HG02610 (cell line): ENCODE measurements around the gene PRKCA.
A peak's percentile ranks its signal among the peaks of the same experiment; 100 is the strongest.
"Not testable (repeated sequence)": the region's sequence is repeated elsewhere in the genome, so short reads cannot be mapped to it uniquely, and the experiment has no call there.

ENCODE experiments used
- ATAC-seq: cut with Tn5 transposase; IDR thresholded peaks from one replicate; pipeline ENCODE4 v1.9.1; 2021; ENCODE audit warnings: mild to moderate bottlenecking, moderate library complexity; ENCODE audit not compliant: unreplicated experiment

PRKCA gene

DNA sequence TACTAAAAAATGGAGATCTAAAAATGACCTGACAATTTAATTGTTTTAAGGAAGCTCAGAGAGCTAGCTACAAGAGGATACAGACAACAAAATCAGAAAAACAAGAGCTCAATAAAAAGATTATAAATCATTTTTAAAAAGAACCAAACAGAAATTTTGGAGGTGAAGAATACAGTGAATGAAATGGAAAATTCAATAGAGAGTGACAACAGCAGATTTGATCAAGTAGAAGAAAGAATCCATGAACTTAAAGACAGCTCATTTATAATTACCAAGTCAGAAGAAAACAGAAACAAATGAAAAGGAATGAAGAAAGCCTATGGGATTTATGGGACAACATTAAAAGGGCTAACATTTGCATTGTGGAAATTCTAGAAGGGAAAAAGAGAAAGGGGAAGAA, 395.9 kb downstream of the PRKCA start:
- no peak for ATAC-seq

DNA sequence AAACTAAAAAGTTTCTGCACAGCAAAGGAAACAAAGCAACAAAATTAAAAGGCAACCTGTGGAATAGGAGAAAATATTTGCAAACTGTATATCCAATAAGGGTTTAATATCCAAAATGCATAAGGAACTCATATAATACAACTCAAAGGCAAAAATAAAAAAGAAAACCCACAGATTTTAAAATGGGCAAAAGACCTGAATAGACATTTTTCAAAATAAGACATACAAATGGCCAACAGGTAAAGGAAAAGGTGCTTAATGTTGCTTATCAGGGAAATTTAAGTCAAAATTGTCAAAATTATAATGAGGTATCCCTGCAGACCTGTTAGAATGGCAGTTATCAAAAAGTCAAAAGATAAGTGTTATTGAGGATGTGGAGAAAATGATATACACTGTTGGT, 399.0 kb downstream of the PRKCA start:
- no peak for ATAC-seq

DNA sequence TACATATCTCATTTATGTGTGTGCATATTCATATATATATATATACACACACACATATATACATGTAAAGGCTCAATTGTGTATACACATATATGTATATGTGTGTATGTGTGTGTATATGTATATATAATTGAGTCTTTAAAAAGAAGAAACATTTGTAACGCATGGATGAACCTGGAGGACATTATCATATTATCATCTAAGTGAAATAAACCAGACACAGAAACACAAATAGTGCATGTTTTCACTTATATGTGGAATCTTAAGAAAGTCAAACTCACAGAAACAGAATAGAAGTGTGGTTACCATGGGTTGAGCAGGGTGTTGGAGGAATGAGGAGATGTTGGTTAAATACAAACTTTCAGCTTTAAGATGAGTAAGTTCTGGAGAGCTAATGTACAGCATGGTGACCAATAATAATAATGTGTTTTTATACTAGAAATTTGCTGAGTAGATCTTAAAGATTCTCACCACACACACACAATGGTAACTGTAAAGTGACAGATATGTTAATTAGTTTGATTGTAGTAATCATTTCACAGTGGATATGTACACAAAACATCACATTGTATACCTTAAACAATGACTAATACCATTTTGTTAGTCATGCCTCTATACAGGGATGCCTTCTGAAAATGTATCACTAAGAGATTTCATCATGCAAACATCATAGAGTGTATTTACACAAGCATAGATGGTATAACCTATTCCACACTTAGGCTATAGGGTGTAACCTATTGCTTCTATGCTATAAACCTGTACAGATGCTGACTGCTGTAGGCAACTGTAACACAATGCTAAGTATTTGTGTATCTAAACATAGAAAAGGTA, 399.9 kb downstream of the PRKCA start:
- no peak for ATAC-seq

DNA sequence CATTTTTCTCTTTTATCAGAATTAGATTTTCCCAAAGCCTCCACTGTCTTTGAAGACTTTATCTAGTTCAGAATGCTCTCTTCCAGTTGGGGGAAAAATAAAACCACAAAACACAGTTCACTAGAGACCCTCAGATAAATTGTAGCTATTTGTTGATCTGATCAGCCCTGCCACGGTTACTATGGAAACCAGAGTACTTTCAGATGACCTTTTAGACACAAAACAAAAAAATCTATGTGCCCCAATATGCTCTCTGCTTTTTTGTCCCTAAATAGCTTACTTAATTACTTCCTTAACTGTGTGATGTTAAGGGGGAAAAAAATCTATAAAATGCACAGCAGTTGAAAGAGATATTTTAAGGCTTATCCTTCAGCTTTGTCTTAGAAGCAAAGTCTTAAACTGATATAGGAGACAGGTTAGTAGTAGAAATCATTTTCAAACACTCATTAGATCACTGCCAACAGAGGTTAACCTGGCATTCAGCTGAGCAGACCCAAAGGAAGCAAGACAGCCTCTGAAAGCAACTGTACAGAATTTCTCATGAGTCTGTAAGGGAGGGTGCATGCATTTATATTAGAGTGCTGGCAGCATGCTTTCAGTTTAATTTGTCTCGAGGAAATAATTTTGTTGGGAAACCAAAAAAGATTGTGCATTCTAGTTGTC, 402.6 kb downstream of the PRKCA start:
- no peak for ATAC-seq

DNA sequence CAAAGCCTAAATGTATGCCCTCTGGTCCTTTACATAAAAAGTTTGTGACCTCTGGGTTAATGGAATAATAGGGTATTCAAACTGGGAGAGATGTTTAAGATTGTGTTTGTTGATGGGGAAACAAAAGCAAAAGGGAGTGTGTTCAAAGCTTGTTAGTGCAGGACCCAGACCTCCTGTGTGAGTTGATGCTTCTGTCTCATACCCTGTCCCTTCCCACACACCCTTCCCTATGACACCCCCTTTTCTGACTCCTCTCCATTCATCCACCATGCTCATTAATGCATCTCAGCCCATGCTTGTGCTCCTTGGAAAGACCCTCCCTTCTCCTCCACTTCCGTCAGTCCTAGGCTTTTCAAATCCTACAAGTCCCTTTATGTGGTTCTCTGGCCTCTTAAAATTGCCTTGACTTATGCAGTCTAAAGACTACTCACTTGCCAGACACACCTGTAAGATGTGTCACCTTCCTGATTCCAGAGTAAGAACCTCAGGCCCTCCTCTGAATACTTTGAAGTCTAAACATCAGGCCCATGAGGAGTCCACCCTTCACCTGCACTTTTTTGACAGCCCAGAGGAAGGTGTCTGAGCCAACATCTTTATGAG, 404.5 kb downstream of the PRKCA start:
- no peak for ATAC-seq

DNA sequence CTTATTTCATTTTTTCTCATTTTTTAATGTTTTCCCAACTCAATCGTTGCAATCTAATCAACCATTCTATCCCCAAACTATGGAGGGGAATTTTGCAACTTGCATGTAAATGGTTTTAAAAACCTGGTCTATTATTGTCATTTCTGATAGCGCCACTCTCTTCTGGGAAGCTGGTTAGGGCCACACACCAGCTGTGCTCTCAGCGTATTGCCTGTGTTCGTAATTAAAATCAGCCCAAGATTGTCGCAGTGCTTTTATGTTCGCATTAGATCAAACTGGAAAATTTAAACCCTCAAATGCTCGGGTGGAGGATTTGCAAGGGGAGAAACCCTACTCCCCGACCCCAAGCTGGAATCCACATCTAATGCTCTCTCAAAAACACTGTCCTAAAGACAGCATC, 409.0 kb downstream of the PRKCA start:
- no peak for ATAC-seq

DNA sequence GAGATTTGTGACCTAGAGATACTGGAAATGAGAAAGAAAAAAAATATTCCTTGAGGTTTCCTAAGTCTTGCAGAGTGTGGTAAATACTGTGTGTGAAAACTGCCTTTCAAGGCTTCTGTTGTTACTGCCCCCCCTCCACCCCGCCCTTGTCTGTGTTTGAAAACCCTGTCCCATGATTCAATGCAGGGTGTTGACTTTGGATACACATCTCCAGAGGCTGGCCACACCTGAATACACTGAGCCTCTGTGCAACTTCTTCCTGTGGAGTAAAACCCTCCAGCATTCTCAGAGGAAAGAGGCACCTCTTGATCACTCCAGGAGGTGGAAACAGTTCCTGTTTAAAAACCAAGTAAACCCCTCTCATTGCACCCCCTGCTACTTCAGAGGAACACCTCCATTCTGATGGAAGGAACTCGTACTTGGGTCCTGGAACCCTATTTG, 409.5 kb downstream of the PRKCA start:
- no peak for ATAC-seq

DNA sequence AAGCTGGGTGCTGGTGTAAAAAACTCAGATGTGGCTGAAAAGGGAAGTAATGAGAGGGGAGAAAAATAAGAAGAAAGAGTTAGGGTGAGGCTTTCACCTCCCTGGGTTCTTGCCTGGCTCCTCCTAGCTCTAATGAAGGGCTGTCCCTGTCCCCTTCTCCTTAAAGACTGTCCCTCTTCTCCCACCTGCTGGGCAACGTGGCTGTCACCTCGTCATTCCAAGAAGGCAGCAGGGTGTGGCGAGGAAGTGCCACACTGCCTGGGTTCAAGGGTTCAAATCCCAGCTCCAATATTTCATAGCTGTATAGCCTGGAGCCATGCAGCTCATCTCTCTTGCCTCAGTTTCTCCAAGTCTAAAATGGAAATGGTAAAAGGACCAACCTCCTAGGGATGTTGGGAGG, 410.0 kb downstream of the PRKCA start:
- no peak for ATAC-seq

DNA sequence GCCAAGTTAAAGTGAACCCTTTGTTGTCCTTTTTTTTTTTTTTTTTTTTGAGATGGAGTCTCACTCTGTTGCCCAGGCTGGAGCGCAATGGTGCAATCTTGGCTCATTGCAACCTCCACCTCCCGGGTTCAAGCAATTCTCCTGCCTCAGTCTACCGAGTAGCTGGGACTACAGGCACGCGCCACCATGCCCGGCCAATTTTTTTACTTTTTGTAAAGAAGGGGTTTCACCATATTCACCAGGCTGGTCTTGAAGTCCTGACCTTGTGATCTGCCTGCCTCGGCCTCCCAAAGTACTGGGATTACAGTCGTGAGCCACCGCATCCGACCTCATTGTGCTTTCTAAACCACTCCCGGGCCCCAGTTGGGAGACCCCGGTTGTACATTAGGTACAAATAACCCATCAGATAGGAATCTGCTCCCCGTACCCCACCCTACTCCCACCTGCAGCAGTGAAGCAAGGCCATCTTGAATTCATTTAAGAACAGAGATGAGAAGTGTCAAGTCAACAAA, 410.7 kb downstream of the PRKCA start:
- not testable (repeated sequence) for ATAC-seq

DNA sequence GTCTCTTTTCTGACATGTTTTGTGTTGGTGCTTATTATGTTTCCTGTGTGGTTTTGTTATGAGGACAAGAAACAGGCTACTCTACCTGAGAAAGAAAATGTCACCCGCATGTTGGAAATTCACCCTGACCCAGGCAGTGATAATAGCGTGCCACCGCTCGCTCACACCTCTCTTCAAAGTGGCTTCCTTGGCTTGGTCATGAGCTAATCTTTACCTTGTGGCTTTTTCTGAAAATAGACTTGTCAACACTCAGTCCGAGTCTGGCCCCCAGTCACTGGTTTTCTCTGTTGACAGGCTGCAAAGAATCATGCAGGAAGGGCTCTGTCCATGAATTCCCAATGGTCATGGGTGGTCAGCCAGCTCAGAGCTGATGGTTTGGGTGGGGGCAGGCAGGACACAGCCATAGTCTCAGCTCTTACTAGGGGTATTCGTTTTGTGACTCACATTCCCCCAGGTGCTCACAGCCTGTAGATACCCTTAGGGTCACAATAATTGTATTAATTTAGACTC, 411.2 kb downstream of the PRKCA start:
- peak; percentile 78 for ATAC-seq

DNA sequence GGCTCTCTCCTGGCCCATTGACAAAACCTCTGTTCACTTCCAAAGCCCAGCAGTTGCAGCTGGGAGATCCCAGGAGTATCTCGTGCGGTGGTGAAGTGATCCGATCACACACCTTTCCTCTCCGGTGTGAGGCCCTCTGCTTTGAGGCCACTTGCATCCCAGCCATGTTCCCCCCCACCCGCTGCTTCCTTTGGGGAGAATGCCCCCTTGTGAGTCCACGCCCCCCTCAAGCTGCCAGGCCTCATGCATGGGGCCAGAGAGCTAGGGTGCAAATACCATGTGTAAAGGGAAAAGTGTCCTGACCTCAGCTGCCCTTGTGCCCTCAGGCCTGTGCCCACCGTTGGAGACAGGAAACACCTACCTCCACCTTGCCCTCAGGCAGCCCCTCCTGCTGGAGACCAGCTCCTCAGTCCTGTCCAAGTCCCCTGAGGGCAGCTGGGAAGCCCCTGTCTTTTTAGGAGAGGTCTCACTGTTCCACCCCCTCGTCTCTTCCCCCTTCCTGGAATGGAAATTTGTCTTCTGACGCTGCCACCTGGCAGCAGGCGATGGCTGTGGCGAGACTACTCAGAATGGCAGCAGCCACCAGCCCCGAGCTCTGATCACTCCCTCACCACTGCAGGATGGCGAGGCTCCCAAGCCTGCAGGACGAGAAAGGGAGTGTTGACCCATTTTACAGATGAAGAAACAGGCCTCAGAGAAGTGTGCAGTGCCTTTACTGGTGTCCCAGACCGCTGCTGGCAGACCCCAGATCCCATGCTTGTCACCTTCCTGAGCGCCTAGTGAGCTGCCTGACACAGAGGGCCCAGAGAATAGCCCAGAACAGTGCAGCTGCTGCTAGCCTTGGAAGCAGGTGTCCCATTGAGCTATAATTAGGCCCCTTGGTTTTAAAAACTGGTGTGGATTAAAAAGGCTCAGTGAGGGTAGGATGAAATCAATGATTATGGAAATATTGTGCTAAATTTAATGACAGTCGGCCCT, 411.9 kb downstream of the PRKCA start:
- no peak for ATAC-seq

DNA sequence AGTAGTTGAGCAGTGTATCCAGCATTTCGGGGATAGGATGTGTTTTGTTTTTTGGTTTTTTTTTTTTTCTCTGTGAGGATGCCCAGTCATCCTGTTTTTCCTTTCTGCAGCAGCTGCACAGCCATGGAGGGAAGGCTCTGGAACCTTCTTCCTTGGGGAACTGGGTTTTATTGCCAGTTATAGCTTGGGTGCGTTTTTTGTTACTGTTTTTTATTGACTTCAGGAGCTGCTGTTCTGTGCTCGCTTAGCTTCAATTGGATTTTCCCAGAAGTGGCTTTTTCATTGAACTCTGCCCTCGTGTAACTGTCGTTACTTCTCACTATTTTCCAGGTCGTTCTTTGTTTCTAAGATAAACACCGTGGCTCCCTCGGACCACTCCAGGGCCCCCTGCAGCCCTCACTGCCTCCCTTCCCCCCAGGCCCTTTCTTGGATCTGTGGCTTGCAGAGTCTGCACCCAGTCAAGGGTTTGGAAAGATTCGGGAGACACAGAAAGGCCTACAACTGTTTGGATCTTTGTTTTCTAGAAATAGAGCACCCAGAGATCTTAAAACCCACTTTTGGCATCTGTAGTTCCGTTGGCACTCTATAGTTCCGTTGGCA, 412.8 kb downstream of the PRKCA start:
- no peak for ATAC-seq

DNA sequence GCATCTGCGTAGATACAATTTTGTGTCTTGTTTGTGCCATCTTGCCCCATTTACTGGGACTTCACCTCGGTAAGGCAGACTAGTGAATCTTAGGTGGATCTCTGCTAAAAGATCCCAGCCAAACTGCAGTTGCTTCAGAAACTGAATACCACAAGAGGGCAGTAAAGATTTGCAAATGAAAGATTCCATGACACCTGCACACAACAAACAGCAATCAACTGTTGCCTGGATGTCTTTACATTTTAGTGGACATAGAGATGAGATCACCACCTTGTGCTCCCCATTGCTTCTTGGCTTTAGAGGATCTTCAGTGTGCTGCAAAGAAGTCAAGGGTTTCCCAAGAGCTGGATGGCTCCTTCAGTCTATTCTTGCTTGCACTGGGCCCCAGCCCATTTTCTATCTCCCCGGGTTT, 413.3 kb downstream of the PRKCA start:
- ATAC-seq: no peak

DNA sequence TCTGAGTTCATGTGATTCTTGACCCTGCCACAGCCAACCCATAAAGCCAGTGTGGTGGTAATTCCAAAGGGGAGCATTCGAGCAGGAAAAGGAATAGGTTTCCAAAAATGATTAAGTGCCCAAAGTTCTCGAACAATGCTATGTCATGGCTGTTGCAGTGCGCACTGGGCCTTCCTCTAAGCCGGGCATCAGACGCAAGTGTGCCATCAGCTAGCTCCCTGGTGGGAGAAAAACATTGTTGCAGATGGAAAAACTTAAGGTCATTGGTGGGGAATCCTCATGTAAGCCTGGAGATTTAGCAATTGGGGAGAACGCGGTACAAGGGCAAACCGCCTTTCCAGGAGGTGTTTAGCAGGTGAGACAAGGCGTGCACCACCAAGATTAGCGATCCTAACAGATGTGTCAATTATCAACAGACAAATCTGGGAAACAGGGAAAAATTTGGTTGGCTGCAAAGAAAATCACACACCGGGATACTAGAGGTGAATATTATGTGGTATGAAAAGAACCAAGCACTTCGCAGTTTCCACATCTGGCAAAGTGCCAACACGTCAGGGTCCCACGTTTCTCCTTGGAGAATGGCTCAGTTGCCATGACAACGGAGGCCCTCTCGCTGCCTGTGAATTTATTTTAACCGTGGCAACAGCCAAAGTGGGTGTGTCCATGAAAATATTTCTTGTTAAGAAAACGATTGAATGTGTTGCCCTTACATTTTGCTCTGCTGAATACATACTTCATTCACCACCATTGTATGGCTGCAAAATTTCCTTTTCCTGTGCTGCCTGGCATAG, 414.0 kb downstream of the PRKCA start:
- no peak for ATAC-seq

DNA sequence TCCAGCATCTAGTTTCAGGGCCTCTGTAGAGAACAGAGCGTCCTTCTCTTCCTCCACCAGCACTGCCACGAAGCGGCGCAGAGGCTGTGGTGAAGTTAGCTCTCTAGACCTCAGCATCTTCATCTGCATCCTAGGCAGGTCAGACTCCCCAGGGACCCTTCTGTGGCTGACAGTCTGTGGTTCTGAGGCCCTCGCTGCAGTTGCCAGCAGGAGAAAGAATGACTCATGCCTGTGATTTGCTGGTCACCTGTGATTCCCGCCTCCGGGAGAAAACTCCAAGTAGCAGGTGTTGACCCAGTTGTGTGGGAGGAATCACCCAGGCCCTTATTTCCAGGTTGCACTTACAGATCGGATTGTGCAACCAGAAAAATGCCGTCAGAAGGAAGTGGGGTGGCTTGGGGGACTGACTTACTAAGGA, 415.2 kb downstream of the PRKCA start:
- peak; percentile 60 for ATAC-seq

DNA sequence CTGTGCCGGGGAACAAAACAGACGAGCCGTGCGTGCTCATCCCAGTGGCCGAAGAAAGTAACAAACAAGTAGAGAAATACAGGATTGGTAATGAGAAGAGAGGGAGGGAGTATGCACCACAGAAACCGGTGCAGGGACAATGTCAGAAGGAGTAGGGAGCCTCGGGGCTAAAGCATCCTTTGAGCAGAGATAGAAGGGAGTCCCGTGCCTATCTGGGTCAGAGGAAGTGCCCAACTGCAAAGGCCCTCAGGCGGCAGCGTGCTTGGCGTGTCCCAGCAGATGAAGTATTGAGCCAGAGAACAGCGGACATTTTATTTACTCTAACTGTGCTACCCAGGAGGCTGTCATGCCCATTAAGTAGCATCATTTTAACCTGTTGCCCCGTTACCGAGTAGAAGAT, 417.6 kb downstream of the PRKCA start:
- no peak for ATAC-seq

DNA sequence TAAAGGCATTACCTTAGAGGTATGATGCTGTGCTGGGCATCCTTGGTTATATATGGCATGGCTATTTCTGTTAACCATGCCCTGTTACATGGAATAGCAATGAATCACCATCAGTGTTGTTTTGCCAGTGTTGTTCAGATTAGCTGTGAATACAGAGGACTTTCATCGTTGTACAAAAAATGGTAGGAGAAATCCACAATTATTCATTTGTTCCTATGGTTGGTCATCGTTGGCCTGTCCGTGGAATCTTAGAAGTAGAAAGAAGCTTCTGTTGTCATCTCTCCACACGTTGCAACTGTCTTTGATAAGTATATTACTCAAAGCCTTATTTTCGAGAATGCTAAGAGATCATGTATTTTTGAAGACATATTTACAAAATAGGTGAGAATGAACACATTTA, 418.2 kb downstream of the PRKCA start:
- no peak for ATAC-seq

DNA sequence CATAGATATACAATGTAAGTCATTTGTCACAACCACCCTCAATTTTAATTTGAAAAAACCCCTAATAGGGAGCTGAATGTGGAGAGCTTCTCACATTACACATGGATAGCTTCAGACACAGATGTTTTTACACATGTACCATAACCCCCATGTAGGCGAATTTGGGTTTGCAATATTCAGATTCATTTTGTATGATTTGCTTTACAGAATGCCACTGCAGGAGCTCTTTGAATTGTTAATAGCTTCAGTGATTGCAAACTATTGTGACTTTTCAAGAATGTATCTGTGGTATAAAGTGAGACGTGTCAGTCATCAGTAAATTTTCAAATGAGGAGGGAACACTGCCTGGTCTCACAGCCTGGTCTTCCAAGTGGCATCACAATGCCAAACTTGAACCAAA, 419.9 kb downstream of the PRKCA start:
- no peak for ATAC-seq
